BJ (cell line): ENCODE data around the gene CD79B. TPM values are rescaled to one million over a fixed set of nuclear protein-coding genes. Genes with fewer than 3 reads are reported as not detected.

Experiments
- CTCF ChIA-PET: fragments of 350-600 bp; formaldehyde crosslinking; extraction: SDS; loops from one replicate; lab custom pipeline; 2021; ENCODE audit warnings: antibody characterized with exemption, inconsistent platforms; lab: Yijun Ruan, JAX
- POLR2A ChIA-PET: fragments of 300-600 bp; sonication (Branson Sonifier 250); formaldehyde crosslinking; extraction: SDS; loops from one replicate; lab custom pipeline; 2021; ENCODE audit warnings: antibody characterized with exemption; lab: Charles Lee
- DNase-seq: peaks from one replicate; pipeline ENCODE4 v3.0.0-alpha.2; 2011; ENCODE audit warnings: low read depth
- H3K27me3 ChIP-seq: 2 replicates; pipeline ENCODE4 v1.6.0; 2011; ENCODE audit warnings: low read length; ENCODE audit not compliant: control insufficient read depth, insufficient read depth
- H3K36me3 ChIP-seq: 2 replicates; pipeline ENCODE4 v1.5.1; 2011; ENCODE audit warnings: low read length; ENCODE audit not compliant: control insufficient read depth, insufficient read depth
- H3K4me3 ChIP-seq: 2 replicates; pipeline ENCODE4 v1.5.1; 2011; ENCODE audit warnings: low read depth, mild to moderate bottlenecking, control low read depth, low read length
- CTCF ChIP-seq: IDR thresholded peaks from 2 replicates; pipeline ENCODE4 v1.5.1; 2011; ENCODE audit warnings: low read depth, mild to moderate bottlenecking, control low read depth, inconsistent platforms, low read length, moderate library complexity; ENCODE audit not compliant: insufficient read depth
- polyA plus RNA-seq: library from polyadenylated mRNA; depleted of rRNA; stranded (reverse); fragments of >200 nt; gene quantifications from 2 replicates; pipeline ENCODE4 v1.2.3, GENCODE V29; 2011

Gene CD79B
- polyA plus RNA-seq, 1 experiment, result 0.58 TPM

- no peak for DNase-seq
- H3K4me3 ChIP-seq, result no peak overlapping the region
- no peaks in the 10 kb centered on the region for H3K36me3 ChIP-seq
- no peak for TF ChIP-seq CTCF
- peaks cover 2% of the 10 kb centered on the region for H3K27me3 ChIP-seq
- CTCF ChIA-PET, result interaction anchor here (1.0 to 1.4 kb wide), 3 partner anchors 12 to 48 kb away, joined by 3 to 4 read pairs (median 3); no protein-coding TSS in a partner anchor
- POLR2A ChIA-PET, result no interaction called here
Measured at GRCh38 chr17:63967953-63968352, 35.8 kb upstream of the CD79B start.

GRCh38 chr17:63966646-63967264, 34.6 kb upstream of the CD79B start:
- H3K36me3 ChIP-seq, result no peaks in the 10 kb centered on the region
- TF ChIP-seq CTCF, result no peak
- no peak overlapping the region for H3K4me3 ChIP-seq
- ChIA-PET CTCF (interaction anchor here (0.5 to 1.2 kb wide), 3 partner anchors 13 to 62 kb away, joined by 3 read pairs; no protein-coding TSS in a partner anchor), POLR2A (no interaction called here)
- H3K27me3 ChIP-seq, result peaks cover 2% of the 10 kb centered on the region
- DNase-seq, result no peak

- CTCF ChIA-PET, result interaction anchor here (1.3 to 1.5 kb wide), 2 partner anchors 16 to 44 kb away, joined by 5 to 9 read pairs; no protein-coding TSS in a partner anchor
Measured at GRCh38 chr17:63963123-63963522, 31.0 kb upstream of the CD79B start.

GRCh38 chr17:63962298-63962744, 30.2 kb upstream of the CD79B start:
- no peak for TF ChIP-seq CTCF
- DNase-seq, result no peak
- Histone ChIP-seq H3K36me3 (no peaks in the 10 kb centered on the region), H3K27me3 (no peaks in the 10 kb centered on the region; the same call in none of the 2 replicates), H3K4me3 (no peak overlapping the region)
- ChIA-PET POLR2A (no interaction called here), CTCF (interaction anchor here (0.7 to 1.2 kb wide), 4 partner anchors 16 to 112 kb away, joined by 3 to 6 read pairs (median 4); no protein-coding TSS in a partner anchor)

More at GRCh38 chr17:63963123-63963522, 31.0 kb upstream of the CD79B start:
- Histone ChIP-seq H3K4me3 (no peak overlapping the region), H3K36me3 (no peaks in the 10 kb centered on the region), H3K27me3 (no peaks in the 10 kb centered on the region; the same call in none of the 2 replicates)
- POLR2A ChIA-PET, result no interaction called here
- no peak for TF ChIP-seq CTCF
- DNase-seq, result no peak

GRCh38 chr17:63961355-63962212, 29.5 kb upstream of the CD79B start:
- no peak overlapping the region for H3K4me3 ChIP-seq
- no peak for DNase-seq
- POLR2A ChIA-PET, result no interaction called here
- CTCF ChIA-PET, result interaction anchor here (0.7 to 1.2 kb wide), 4 partner anchors 15 to 113 kb away, joined by 3 to 6 read pairs (median 4); no protein-coding TSS in a partner anchor
- TF ChIP-seq CTCF, result no peak
- no peaks in the 10 kb centered on the region; the same call in none of the 2 replicates for H3K27me3 ChIP-seq
- H3K36me3 ChIP-seq, result no peaks in the 10 kb centered on the region
